DND-41 (cell line): ENCODE results near the gene TOP3B.

Source experiments
- ATAC-seq: fragments of 200-7000 bp; cut with Tn5 transposase; 3 replicates; pipeline ENCODE4 v1.9.1; 2021; ENCODE audit warnings: low read depth; ENCODE audit not compliant: insufficient read depth
- DNase-seq: peaks from one replicate; pipeline ENCODE4 v3.0.0-alpha.2; 2020
- H2AFZ ChIP-seq: 2 replicates; pipeline ENCODE4 v1.6.0; 2012; ENCODE audit warnings: low read depth, low read length
- H3K27ac ChIP-seq: 2 replicates; pipeline ENCODE4 v1.5.1; 2012; ENCODE audit warnings: low read length, inconsistent platforms
- H3K27me3 ChIP-seq: fragments of 200-600 bp; sonication (generic); 2 replicates; pipeline ENCODE4 v1.6.0; 2012; ENCODE audit warnings: low read length, mild to moderate bottlenecking, inconsistent platforms; ENCODE audit not compliant: insufficient read depth, poor library complexity
- H3K36me3 ChIP-seq: 2 replicates; pipeline ENCODE4 v1.5.1; 2012; ENCODE audit warnings: low read length, inconsistent platforms; ENCODE audit not compliant: insufficient read depth
- H3K4me1 ChIP-seq: 2 replicates; pipeline ENCODE4 v1.5.1; 2012; ENCODE audit warnings: mild to moderate bottlenecking, low read length; ENCODE audit not compliant: insufficient read depth
- H3K4me2 ChIP-seq: 2 replicates; pipeline ENCODE4 v1.6.0; 2012; ENCODE audit warnings: mild to moderate bottlenecking, moderate library complexity, low read length, inconsistent platforms; ENCODE audit not compliant: insufficient read depth
- H3K4me3 ChIP-seq, 2 experiments: fragments of 200-600 bp in 1 of 2; shearing (Covaris generic) in 1 of 2; 2 replicates each; pipeline ENCODE4 v1.5.1; 2012 to 2016; ENCODE audit warnings: inconsistent platforms in 2 of 2, low read length in 2 of 2, mild to moderate bottlenecking in 2 of 2, low read depth in 1 of 2, moderate library complexity in 1 of 2
- H3K79me2 ChIP-seq: 2 replicates; pipeline ENCODE4 v1.6.0; 2012; ENCODE audit warnings: low read length, inconsistent platforms; ENCODE audit not compliant: insufficient read depth
- H3K9ac ChIP-seq: 2 replicates; pipeline ENCODE4 v1.6.0; 2012; ENCODE audit warnings: low read depth, mild to moderate bottlenecking, inconsistent platforms, low read length, moderate library complexity
- H3K9me3 ChIP-seq: 2 replicates; pipeline ENCODE4 v1.5.1; 2012; ENCODE audit warnings: low read length, moderate library complexity, mild to moderate bottlenecking, inconsistent platforms; ENCODE audit not compliant: insufficient read depth, severe bottlenecking
- H4K20me1 ChIP-seq: 2 replicates; pipeline ENCODE4 v1.6.0; 2012; ENCODE audit warnings: low read length; ENCODE audit not compliant: insufficient read depth
- CTCF ChIP-seq: IDR thresholded peaks from 2 replicates; pipeline ENCODE4 v1.5.1; 2012; ENCODE audit warnings: borderline replicate concordance, low read length, moderate library complexity, mild to moderate bottlenecking; ENCODE audit not compliant: poor library complexity, severe bottlenecking; ENCODE audit errors: extremely low read depth
- EZH2 ChIP-seq: IDR thresholded peaks from 3 replicates; pipeline ENCODE4 v1.6.1; 2012; ENCODE audit warnings: borderline replicate concordance, low read depth, mild to moderate bottlenecking, moderate library complexity, low read length, inconsistent platforms; ENCODE audit not compliant: severe bottlenecking

The TOP3B gene

GRCh38 chr22:21996175-21996720 lies 13.7 kb upstream of the TOP3B start:
- no peaks in the 10 kb centered on the region for H3K4me1 ChIP-seq
- no peaks in the 10 kb centered on the region for H4K20me1 ChIP-seq
- no peak overlapping the region for H3K4me2 ChIP-seq
- ATAC-seq: no peak
- no peak overlapping the region for H2AFZ ChIP-seq
- no peaks in the 10 kb centered on the region for H3K79me2 ChIP-seq
- TF ChIP-seq CTCF: no peak
- TF ChIP-seq EZH2: no peak
- DNase-seq: no peak
- H3K27me3 ChIP-seq: peaks cover 10% of the 10 kb centered on the region
- H3K4me3 ChIP-seq: no peak overlapping the region
- H3K9ac ChIP-seq: no peak overlapping the region
- H3K36me3 ChIP-seq: no peaks in the 10 kb centered on the region
- H3K9me3 ChIP-seq: no peaks in the 10 kb centered on the region
- no peak overlapping the region for H3K27ac ChIP-seq

- H3K9ac ChIP-seq: no peak overlapping the region
- H3K4me3 ChIP-seq: no peak overlapping the region
- no peaks in the 10 kb centered on the region for H3K79me2 ChIP-seq
- H3K27ac ChIP-seq: no peak overlapping the region
- ATAC-seq: no peak
- peaks cover 6% of the 10 kb centered on the region for H3K27me3 ChIP-seq
- no peaks in the 10 kb centered on the region for H3K4me1 ChIP-seq
- no peak overlapping the region for H3K4me2 ChIP-seq
- H3K9me3 ChIP-seq: no peaks in the 10 kb centered on the region
- H3K36me3 ChIP-seq: no peaks in the 10 kb centered on the region
- no peak for DNase-seq
- H2AFZ ChIP-seq: no peak overlapping the region
- no peak for TF ChIP-seq EZH2
- no peaks in the 10 kb centered on the region for H4K20me1 ChIP-seq
Measured at GRCh38 chr22:21995660-21996059, 13.1 kb upstream of the TOP3B start.

- H4K20me1 ChIP-seq: no peaks in the 10 kb centered on the region
Measured at GRCh38 chr22:21994881-21995444, 12.4 kb upstream of the TOP3B start.

More at GRCh38 chr22:21994881-21995444, 12.4 kb upstream of the TOP3B start:
- no peak overlapping the region for H2AFZ ChIP-seq
- H3K4me1 ChIP-seq: no peaks in the 10 kb centered on the region
- no peak overlapping the region for H3K4me3 ChIP-seq
- H3K27ac ChIP-seq: no peak overlapping the region
- no peaks in the 10 kb centered on the region for H3K79me2 ChIP-seq
- no peaks in the 10 kb centered on the region for H3K27me3 ChIP-seq
- H3K4me2 ChIP-seq: no peak overlapping the region
- H3K9ac ChIP-seq: no peak overlapping the region
- no peaks in the 10 kb centered on the region for H3K36me3 ChIP-seq
- DNase-seq (no peak), ATAC-seq (no peak)
- no peak for TF ChIP-seq EZH2
- no peak for TF ChIP-seq CTCF
- H3K9me3 ChIP-seq: no peaks in the 10 kb centered on the region
